GM18526 (cell line): ENCODE measurements around the gene FRYL.

Experiments
- POLR2A ChIP-seq: IDR thresholded peaks from 3 replicates; pipeline ENCODE4 v1.6.1; 2011; ENCODE audit not compliant: insufficient read length; ENCODE audit errors: extremely low read depth

Gene FRYL

DNA sequence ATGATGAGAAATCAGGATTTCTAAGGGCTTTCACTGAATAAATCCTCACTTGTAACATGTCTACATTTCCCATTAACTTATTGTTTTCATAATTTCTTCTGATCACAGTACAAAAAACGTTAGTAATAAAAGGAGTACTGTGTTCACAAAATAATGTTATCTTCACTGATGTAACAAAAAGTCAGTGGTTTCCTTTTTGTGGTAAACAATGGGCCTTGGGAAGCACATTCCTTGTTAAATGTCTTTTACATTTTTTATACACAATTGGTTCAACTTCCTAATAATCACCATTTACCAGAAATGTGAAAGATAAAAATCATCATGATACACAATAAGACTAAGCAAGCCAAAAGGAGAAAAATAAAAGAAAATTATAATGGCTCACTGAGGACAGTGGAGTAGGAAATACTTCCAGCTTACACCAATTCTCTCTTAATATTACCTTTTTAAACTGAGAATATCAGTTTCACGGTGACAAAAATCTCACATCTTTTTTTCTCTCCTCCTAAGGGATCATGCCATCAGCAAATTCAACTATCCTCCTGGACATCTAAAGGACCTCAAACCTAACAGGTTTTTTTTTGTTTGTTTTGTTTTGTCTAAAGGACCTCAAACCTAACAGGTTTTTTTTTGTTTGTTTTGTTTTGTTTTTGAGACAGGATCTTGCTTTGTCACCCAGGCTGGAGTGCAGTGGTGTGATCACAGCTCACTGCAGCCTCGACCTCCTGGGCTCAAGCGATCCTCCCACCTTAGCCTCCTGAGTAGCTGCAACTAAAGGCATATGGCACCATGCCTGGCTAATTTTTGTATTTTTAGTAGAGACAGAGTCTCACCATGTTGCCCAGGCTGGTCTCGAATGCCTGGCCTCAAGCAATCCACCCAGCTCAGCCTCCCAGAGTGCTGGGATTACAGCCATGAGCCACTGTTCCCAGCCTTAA is 57.3 kb downstream of the FRYL start:
- no peak for TF ChIP-seq POLR2A

DNA sequence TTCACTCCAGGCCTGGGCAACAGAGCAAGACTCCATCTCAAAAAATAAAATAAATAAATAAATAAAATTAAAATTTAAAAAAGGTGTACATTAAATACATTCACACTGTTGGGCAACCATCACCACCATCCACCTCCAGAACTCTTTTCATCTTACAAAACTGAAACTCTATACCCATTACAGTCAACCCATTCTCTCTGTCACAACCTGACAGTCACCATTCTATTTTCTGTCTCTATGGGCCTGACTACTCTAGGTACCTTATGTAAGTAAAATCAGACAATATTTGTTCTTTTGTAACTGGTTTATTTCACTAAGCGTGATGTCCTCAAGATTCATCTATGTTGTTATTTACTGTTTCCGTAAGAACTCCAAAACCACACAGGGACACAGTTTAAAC is 59.6 kb downstream of the FRYL start:
- TF ChIP-seq POLR2A = no peak

DNA sequence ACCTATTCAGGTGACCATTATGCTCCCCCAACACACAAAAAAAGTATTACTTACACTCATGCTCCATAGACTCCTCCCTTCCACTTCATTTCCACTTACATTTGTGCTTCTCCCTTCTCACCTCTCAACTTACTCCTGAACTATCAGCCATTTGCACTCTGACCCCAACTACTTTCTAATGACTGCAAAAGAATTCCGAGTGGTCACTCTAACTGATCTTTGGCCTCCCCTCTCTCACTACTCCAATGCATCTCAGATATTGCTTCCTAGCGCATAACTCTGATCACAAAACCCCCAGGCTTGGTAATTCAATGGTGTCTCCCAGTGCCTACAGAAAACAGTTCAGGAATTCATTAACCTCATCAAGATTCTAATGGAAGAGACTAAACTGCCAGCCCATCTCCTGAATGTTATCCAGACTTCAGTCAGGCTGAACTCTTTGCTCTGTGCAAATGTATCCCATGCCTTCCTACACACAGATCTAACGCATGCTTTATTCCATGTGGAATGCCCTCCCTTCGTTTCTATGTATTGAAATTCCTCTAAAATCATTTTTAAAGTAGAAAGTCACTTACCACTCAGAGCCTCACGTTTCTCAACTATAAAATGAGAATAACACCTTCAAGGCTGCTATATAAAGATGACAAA is 61.1 kb downstream of the FRYL start:
- no peak for TF ChIP-seq POLR2A

DNA sequence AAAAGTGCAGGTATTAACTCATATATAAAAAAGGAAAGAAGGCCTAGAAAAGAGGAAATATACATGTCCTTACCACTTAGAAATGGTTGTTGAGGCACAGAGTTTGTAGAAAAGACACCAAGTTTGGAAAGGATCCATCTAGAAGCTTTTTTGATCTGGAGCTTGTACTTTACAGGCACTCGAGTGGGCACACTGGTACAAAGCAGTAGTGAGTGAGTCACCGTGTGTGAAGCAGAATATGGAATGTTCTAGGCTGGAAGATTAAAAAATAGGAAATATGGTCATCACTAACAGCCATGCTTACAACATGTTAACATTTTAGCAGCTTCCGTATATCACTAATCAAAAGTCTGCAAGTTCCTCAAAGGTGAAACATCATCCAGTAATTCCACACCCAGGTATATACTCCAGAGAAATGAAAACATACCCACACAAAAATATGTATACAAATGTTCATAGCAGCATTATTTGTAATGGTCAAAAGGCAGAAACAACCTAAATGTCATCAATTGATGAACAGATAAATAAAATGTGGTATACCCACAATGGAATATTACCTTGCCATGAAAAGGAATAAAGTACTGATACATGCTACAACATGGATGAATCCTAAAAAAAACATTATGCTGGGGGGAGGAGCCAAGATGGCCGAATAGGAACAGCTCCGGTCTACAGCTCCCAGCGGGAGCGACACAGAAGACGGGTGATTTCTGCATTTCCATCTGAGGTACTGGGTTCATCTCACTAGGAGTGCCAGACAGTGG is 69.5 kb downstream of the FRYL start:
- no peak for TF ChIP-seq POLR2A

DNA sequence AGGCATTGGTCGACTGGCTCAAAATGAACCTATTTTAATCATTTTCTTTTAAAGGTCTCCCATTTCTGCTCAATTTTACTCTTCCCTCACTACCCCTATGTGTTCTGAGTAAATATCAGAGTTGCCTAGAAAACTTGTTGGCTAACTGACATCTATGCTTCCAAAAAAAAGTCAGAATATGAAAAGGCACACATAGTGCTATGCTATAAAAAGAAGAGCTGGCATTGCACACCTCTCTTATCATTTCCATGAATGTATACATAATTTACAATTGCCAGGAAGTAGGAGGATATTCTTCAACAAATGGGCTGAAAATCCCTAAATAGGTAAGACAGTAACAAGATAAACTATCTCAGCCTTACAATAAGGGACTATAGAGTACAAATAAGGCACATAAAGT is 70.2 kb downstream of the FRYL start:
- TF ChIP-seq POLR2A = no peak

DNA sequence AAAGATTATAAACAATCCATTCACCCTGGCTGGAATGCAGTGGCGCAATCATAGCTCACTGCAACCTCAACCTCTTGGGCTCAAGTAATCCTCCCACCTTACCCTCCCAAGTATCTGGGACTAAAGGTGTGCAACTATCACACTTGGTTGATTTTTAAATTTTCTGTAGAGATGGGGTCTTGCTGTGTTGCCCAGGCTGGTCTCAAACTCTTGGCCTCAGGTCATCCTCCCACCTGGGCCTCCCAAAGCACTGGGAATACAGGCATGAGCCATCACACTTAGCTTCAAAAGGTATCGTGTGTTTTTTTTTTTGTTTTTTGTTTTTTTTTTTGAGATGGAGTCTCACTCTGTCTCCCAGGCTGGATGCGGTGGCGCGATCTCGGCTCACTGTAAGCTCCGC is 71.5 kb downstream of the FRYL start:
- TF ChIP-seq POLR2A = no peak

DNA sequence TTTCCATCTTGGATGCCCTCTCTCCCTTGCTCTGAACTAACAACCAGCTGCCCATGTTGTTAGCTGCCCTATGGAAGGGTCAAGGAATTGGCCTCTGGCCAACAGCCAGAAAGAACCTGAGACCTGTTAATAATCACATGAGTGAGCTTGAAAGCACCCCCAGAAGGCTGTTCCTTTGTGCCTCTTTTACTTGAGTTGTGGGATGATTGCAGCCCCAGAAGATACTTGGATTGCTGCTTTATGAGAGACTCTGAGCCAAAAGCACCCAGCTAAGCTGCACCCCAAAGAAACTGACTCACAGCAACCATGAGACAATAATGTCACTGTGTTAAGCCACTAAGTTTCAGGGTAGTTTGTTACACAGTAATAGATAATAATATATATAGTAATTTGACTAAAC is 73.3 kb downstream of the FRYL start:
- TF ChIP-seq POLR2A = no peak

DNA sequence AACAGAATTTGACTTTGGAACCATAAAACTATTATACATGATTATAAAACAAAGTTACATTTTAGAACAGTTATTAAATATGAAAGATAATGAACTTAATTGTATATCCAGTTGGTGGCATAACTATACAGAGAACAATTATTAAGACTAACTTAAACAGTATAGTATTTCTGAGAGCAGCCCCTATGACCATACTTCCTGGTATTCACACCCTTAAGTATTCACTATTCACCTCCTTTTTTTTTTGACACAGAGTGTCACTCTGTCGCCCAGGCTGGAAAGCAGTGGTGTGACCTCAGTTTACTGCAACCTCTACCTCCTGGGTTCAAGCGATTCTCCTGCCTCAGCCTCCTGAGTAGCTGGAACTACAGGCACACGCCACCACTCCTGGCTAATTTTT is 74.5 kb downstream of the FRYL start:
- no peak for TF ChIP-seq POLR2A

DNA sequence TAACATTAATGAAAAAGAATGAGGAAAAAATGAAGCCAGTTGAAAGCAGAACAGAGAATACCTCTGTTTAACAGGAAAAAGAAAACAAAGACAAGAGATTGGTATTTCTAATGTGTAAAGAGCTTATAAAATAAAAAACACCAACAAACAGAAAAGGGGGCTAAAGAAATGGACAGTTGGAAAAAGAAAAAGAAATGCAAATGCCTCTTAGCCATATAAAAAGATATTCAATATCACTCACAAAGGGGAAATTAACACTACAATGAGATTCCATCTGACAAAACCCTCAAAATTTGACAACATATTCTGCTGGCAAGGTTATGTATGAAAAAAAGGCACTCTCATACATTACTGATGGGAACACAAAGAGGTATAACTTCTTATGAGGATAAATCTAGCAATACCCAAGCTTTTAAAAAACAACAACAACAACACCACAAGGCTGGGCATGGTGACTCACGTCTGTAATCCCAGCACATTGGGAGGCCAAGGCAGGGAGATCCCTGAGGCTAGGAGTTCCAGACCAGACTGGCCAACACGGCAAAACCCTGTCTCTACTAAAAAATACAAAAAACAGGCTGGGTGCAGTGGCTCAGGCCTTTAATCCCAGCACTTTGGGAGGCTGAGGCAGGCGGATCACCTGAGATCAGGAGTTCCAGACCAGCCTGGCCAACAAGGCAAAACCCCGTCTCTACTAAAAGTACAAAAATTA is 75.8 kb downstream of the FRYL start:
- TF ChIP-seq POLR2A = no peak

DNA sequence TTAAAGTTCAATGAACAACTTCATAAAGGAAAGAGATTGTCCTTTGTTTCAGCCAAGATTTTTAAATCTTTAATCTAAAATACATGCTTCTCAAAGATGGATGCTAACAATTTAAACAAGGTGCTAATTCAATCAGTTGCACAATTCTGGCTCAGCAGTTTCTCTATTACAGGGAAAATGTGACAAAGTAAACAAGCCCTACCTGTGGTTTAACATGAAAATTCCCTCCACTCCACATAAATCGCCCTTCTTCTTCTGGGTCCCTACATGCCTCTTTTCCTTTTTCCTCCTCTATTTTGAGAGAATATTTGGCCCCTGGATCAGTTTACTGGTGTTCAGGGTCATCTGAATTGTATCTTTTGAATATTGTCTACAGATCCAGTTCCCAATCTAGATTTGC is 80.6 kb downstream of the FRYL start:
- no peak for TF ChIP-seq POLR2A

DNA sequence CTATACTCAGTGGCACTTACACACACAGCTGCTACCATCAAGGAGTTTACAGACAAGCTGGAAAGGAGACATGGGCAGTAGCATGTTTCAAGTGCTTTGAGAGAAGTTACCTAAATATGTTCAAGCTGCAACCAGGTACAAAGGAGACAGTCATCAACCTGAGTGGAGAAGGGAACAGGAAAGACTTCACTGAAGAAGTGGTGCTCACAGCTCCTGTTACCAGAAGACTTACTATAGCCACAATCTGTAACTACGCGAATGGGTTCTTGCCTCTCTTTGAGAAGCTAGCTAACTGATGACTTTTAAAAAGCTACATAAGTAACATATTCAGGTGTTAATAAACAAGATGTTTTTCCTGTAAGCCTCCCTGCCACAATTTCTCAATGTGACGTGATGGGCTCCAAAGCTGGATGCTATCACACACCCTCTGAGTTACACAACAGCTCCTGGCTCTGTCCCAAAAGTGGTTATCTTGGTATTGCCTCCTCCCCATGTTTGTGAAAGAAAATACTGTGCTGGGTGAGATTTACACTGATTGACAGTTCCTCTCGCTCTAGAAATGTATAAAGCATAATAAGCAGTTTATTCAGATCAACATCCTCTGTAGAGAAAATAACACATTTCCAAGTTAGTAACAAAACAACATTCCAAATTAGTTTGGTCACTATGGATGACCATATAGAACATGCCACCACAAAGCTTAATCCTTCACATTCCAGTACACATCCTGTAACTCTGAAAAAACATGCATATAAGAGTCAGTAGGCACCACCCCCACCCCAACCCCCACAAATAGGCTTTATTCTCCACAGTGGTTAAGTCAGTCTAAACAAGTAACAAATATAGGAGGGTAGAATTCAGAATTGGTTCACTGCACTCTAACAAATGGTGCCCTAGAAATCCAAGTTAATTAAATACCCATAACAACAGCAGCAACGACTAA is 81.8 kb downstream of the FRYL start:
- TF ChIP-seq POLR2A = no peak

DNA sequence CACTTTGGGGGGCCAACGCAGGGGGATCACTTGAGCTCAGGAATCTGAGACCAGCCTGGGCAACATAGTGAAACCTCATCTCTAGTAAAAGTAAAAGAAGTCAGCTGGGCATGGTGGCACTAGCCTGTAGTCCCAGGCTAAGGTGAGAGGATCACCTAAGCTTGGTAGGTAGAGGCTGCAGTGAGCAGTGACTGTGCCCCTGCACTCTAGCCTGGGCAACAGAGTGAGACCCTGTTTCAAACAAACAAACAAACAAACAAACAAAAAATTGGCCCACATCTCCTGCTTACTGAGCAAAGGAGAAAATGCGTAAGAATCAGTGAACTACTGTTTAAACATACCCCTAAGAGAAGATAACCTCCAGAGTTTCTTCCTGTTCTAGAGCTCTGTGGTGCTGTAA is 85.3 kb downstream of the FRYL start:
- no peak for TF ChIP-seq POLR2A

DNA sequence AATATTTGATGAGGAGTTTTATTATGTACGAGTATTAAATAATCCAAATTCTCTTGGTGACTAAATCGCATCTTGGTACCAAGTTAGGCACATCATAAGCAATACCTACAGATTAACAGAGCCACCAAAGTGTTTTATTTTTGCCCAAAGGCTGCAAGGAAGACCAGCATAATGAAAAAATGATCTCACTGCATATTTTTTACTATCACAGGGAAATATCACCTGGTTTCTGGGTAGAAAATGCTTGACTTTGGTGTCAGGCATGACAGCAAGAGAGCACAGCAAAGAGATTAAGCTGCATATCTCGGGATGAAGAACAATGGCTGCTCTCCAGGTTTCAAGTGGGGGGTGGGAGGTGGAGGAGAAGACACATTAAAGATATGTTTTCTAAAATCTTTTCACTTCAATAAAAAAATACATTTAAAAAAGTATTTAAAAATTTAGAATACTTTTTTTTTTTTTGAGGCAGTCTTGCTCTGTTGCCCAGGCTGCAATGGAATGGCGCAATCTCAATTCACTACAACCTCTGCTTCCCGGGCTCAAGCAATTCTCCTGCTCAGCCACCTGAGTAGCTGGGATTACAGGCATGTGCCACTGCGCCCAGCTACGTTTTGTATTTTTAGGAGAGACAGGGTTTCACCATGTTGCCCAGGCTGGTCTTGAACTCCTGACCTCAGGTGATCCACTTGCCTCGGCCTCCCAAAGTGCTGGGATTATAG is 86.1 kb downstream of the FRYL start:
- no peak for TF ChIP-seq POLR2A
